OCI-LY7 (cell line): ENCODE data around the gene NFKB1. TPM values are rescaled to one million over a fixed set of nuclear protein-coding genes. Genes with fewer than 3 reads are reported as not detected.

Experiments used
- BruUV-seq: library from RNA; stranded (reverse); fragments of 400-500 nt; replicated peaks from 2 replicates; lab custom pipeline; 2021; lab: Mats Ljungman, UMichigan
- CTCF ChIA-PET: fragments of 300-600 bp; sonication (Branson Sonifier 250); formaldehyde crosslinking; loops from one replicate; lab custom pipeline; 2022; ENCODE audit warnings: antibody characterized with exemption; ENCODE audit not compliant: unreplicated experiment; lab: Charles Lee
- POLR2A ChIA-PET: fragments of 300-600 bp; sonication (Branson Sonifier 250); formaldehyde crosslinking; loops from one replicate; lab custom pipeline; 2022; ENCODE audit warnings: antibody characterized with exemption; lab: Charles Lee
- DNase-seq: peaks from one replicate; pipeline ENCODE4 v3.0.0-alpha.2; 2015; ENCODE audit warnings: low spot score
- H2AFZ ChIP-seq: fragments of 200-600 bp; sonication (generic), shearing (Covaris generic); 2 replicates; pipeline ENCODE4 v1.6.1; 2014; ENCODE audit warnings: mild to moderate bottlenecking, antibody characterized with exemption, low read length, moderate library complexity
- H3K27ac ChIP-seq: fragments of 200-600 bp; sonication (generic); 2 replicates; pipeline ENCODE4 v1.5.1; 2014; ENCODE audit warnings: mixed run types, low read depth, mild to moderate bottlenecking, moderate library complexity, low read length, inconsistent platforms; ENCODE audit not compliant: poor library complexity, severe bottlenecking
- H3K36me3 ChIP-seq: fragments of 200-600 bp; sonication (generic); 2 replicates; pipeline ENCODE4 v1.6.1; 2014; ENCODE audit warnings: mild to moderate bottlenecking, antibody characterized with exemption, low read length, moderate library complexity, mixed read lengths; ENCODE audit not compliant: insufficient read depth
- H3K4me1 ChIP-seq: fragments of 200-600 bp; sonication (generic); 2 replicates; pipeline ENCODE4 v1.5.1; 2014; ENCODE audit warnings: mild to moderate bottlenecking, low read length; ENCODE audit not compliant: insufficient read depth, poor library complexity, severe bottlenecking
- H3K4me2 ChIP-seq: fragments of 200-600 bp; sonication (generic); 2 replicates; pipeline ENCODE4 v1.6.1; 2014; ENCODE audit warnings: mild to moderate bottlenecking, low read length
- H3K4me3 ChIP-seq: fragments of 200-600 bp; sonication (generic); 2 replicates; pipeline ENCODE4 v1.5.1; 2014; ENCODE audit warnings: mild to moderate bottlenecking, low read depth, low read length; ENCODE audit not compliant: poor library complexity, severe bottlenecking
- H3K79me2 ChIP-seq: fragments of 200-600 bp; sonication (generic); 2 replicates; pipeline ENCODE4 v1.6.1; 2016; ENCODE audit warnings: low read depth, mild to moderate bottlenecking, low read length, moderate library complexity, mixed read lengths; ENCODE audit not compliant: insufficient read depth
- H3K9me2 ChIP-seq: fragments of 200-600 bp; sonication (generic); 2 replicates; pipeline ENCODE4 v1.6.1; 2016; ENCODE audit warnings: mild to moderate bottlenecking, low read length, mixed read lengths; ENCODE audit not compliant: insufficient read depth
- H3K9me3 ChIP-seq: fragments of 200-600 bp; sonication (generic); 2 replicates; pipeline ENCODE4 v1.6.1; 2014; ENCODE audit warnings: mild to moderate bottlenecking, mixed run types, low read length, mixed read lengths
- H4K20me1 ChIP-seq: fragments of 200-600 bp; sonication (generic); 2 replicates; pipeline ENCODE4 v1.6.1; 2014; ENCODE audit warnings: mild to moderate bottlenecking, antibody characterized with exemption, low read length, moderate library complexity, mixed read lengths; ENCODE audit not compliant: insufficient read depth
- EZH2phosphoT487 ChIP-seq: fragments of 200-600 bp; sonication (generic); IDR thresholded peaks from 2 replicates; pipeline ENCODE4 v1.6.1; 2018; ENCODE audit warnings: low read depth, borderline replicate concordance, mild to moderate bottlenecking, mixed run types, antibody characterized with exemption, low read length, moderate library complexity, mixed read lengths
- intact Hi-C: fragments of 100-400 bp; cut with micrococcal nuclease; formaldehyde crosslinking; loops from one replicate; pipeline ENCODE4 v1.10.0; 2022; ENCODE audit not compliant: unreplicated experiment
- total RNA-seq, 2 experiments: library from RNA; depleted of rRNA in 1 of 2; stranded (reverse); fragments of >200 nt in 1 of 2; shearing (Covaris generic) in 1 of 2; gene quantifications; 2 replicates each; pipeline ENCODE4 v1.2.3, GENCODE V29; 2014 to 2022
- TF ChIP-seq, protein P1 (sequence below): fragments of 200-600 bp; sonication (generic); conservative IDR thresholded peaks from 2 replicates; pipeline ENCODE4 v1.5.1; 2014; ENCODE audit warnings: mild to moderate bottlenecking, antibody characterized with exemption, low read length, moderate library complexity, mixed read lengths

The NFKB1 gene
- total RNA-seq, 2 experiments from 2014 or later = 23.1 to 47.8 TPM

GRCh38 chr4:102547973-102548372, 46.8 kb downstream of the NFKB1 start:
- H3K9me2 ChIP-seq = no peaks in the 10 kb centered on the region
- H3K9me3 ChIP-seq = no peaks in the 10 kb centered on the region
- intact Hi-C loops = no loop called here
- DNase-seq = no peak
- POLR2A ChIA-PET = interaction anchor here (0.6 kb wide), 2 partner anchors 18 to 117 kb away, joined by 3 to 7 read pairs; no protein-coding TSS in a partner anchor
- H3K4me1 ChIP-seq = peaks cover 5% of the 10 kb centered on the region
- no TSS peak for BruUV-seq
- H3K4me2 ChIP-seq = no peak overlapping the region
- no peak overlapping the region for H2AFZ ChIP-seq
- no peak overlapping the region for H3K4me3 ChIP-seq
- no peak for TF ChIP-seq EZH2phosphoT487
- TF ChIP-seq, protein P1, sequence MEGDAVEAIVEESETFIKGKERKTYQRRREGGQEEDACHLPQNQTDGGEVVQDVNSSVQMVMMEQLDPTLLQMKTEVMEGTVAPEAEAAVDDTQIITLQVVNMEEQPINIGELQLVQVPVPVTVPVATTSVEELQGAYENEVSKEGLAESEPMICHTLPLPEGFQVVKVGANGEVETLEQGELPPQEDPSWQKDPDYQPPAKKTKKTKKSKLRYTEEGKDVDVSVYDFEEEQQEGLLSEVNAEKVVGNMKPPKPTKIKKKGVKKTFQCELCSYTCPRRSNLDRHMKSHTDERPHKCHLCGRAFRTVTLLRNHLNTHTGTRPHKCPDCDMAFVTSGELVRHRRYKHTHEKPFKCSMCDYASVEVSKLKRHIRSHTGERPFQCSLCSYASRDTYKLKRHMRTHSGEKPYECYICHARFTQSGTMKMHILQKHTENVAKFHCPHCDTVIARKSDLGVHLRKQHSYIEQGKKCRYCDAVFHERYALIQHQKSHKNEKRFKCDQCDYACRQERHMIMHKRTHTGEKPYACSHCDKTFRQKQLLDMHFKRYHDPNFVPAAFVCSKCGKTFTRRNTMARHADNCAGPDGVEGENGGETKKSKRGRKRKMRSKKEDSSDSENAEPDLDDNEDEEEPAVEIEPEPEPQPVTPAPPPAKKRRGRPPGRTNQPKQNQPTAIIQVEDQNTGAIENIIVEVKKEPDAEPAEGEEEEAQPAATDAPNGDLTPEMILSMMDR = no peak
- CTCF ChIA-PET = no interaction called here
- no peak overlapping the region for H3K27ac ChIP-seq
- peaks cover 29% of the 10 kb centered on the region for H3K36me3 ChIP-seq
- no peaks in the 10 kb centered on the region for H4K20me1 ChIP-seq
- H3K79me2 ChIP-seq = no peaks in the 10 kb centered on the region

- intact Hi-C loops = no loop called here
- peaks cover 6% of the 10 kb centered on the region for H3K4me1 ChIP-seq
- no peak for DNase-seq
- H3K27ac ChIP-seq = no peak overlapping the region
- H3K4me2 ChIP-seq = no peak overlapping the region
- ChIA-PET CTCF (no interaction called here), POLR2A (interaction anchor here (0.5 to 0.7 kb wide), 3 partner anchors 39 to 765 kb away, joined by 3 read pairs; no protein-coding TSS in a partner anchor)
- no TSS peak for BruUV-seq
- peaks cover 15% of the 10 kb centered on the region for H3K36me3 ChIP-seq
- H3K9me2 ChIP-seq = no peaks in the 10 kb centered on the region
- H3K4me3 ChIP-seq = no peak overlapping the region
- no peaks in the 10 kb centered on the region for H3K9me3 ChIP-seq
- no peaks in the 10 kb centered on the region for H4K20me1 ChIP-seq
- H3K79me2 ChIP-seq = no peaks in the 10 kb centered on the region
- TF ChIP-seq, protein P1 = no peak
- TF ChIP-seq EZH2phosphoT487 = no peak
- H2AFZ ChIP-seq = no peak overlapping the region
Measured at GRCh38 chr4:102551958-102552565, 50.9 kb downstream of the NFKB1 start.

- ChIA-PET POLR2A (interaction anchor here (0.6 to 0.7 kb wide), 2 partner anchors 147 to 764 kb away, joined by 3 read pairs; no protein-coding TSS in a partner anchor), CTCF (no interaction called here)
- Histone ChIP-seq H4K20me1 (no peaks in the 10 kb centered on the region), H3K79me2 (no peaks in the 10 kb centered on the region), H3K4me1 (peaks cover 6% of the 10 kb centered on the region), H3K27ac (no peak overlapping the region), H3K4me3 (no peak overlapping the region), H2AFZ (no peak overlapping the region), H3K4me2 (0 out of 2 replicates have a peak overlapping the region, but pooled peaks have one; percentile 0), H3K9me3 (no peaks in the 10 kb centered on the region), H3K9me2 (no peaks in the 10 kb centered on the region), H3K36me3 (peaks cover 15% of the 10 kb centered on the region)
- no TSS peak for BruUV-seq
- TF ChIP-seq EZH2phosphoT487 = no peak
- TF ChIP-seq, protein P1 = no peak
- no peak for DNase-seq
- intact Hi-C loops = no loop called here
Measured at GRCh38 chr4:102552781-102553180, 51.6 kb downstream of the NFKB1 start.
